ENCODE results near the gene MRPS18A.

DNA sequence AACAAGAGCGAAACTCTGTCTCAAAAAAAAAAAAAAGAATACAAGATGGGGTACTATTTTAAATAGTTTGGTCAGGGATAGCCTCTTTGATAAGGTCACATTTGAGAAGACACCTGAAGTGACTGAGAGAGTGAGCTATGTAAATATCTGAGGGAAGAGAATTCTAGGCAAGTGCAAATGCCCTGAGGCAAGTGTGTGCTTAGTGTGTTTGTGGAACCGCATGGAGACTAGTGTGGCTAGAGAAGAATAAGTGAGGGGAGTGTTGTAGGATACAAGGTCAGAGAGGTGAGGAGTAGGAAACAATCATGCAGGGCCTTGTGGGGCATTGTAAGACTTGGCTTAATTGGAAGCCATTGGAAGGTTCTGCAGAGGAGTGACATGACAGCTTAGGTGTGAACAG lies 39.3 kb downstream of the MRPS18A start:
- TF ChIP-seq EZH2phosphoT487 (conservative IDR thresholded peaks at IDR 0.05; ENCODE audit: low read length), result no peak
- TF ChIP-seq, protein P1, sequence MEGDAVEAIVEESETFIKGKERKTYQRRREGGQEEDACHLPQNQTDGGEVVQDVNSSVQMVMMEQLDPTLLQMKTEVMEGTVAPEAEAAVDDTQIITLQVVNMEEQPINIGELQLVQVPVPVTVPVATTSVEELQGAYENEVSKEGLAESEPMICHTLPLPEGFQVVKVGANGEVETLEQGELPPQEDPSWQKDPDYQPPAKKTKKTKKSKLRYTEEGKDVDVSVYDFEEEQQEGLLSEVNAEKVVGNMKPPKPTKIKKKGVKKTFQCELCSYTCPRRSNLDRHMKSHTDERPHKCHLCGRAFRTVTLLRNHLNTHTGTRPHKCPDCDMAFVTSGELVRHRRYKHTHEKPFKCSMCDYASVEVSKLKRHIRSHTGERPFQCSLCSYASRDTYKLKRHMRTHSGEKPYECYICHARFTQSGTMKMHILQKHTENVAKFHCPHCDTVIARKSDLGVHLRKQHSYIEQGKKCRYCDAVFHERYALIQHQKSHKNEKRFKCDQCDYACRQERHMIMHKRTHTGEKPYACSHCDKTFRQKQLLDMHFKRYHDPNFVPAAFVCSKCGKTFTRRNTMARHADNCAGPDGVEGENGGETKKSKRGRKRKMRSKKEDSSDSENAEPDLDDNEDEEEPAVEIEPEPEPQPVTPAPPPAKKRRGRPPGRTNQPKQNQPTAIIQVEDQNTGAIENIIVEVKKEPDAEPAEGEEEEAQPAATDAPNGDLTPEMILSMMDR (IDR thresholded peaks at IDR 0.05; ENCODE audit: insufficient read depth, low read length, poor library complexity, severe bottlenecking), result no peak
